OCI-LY7 (cell line): ENCODE data around the gene ASCL3.

ENCODE experiments used
- CTCF ChIP-seq: fragments of 200-600 bp; sonication (generic); conservative IDR thresholded peaks from 2 replicates; pipeline ENCODE4 v1.5.1; 2014; ENCODE audit warnings: mild to moderate bottlenecking, antibody characterized with exemption, low read length, moderate library complexity, mixed read lengths
- EZH2phosphoT487 ChIP-seq: fragments of 200-600 bp; sonication (generic); IDR thresholded peaks from 2 replicates; pipeline ENCODE4 v1.6.1; 2018; ENCODE audit warnings: low read depth, borderline replicate concordance, mild to moderate bottlenecking, mixed run types, antibody characterized with exemption, low read length, moderate library complexity, mixed read lengths

GRCh38 chr11:8910649-8911026, 32.2 kb downstream of the ASCL3 start:
- TF ChIP-seq CTCF (no peak), EZH2phosphoT487 (no peak)
